ENCODE measurements around the gene FLNB.

The FLNB gene

GRCh38 chr3:58021962-58022361, 13.7 kb downstream of the FLNB start:
- H3K9me3 Mint-ChIP-seq = no peaks in the 10 kb centered on the region
- peaks cover 35% of the 10 kb centered on the region for H3K4me1 Mint-ChIP-seq
- CTCF ChIA-PET = interaction anchor here (1.5 to 1.7 kb wide), 2 partner anchors 9 to 14 kb away, joined by 3 to 5 read pairs; partner anchors contain the start of gene FLNB
- no peak overlapping the region for H3K27ac Mint-ChIP-seq
- H3K27me3 Mint-ChIP-seq = peaks cover 7% of the 10 kb centered on the region
- DNase-seq = no peak
- no peaks in the 10 kb centered on the region for H3K36me3 Mint-ChIP-seq
- H3K4me3 Mint-ChIP-seq = no peak overlapping the region

GRCh38 chr3:58022490-58022889, 14.3 kb downstream of the FLNB start:
- Mint-ChIP-seq H3K9me3 (no peaks in the 10 kb centered on the region), H3K27me3 (peaks cover 7% of the 10 kb centered on the region), H3K36me3 (no peaks in the 10 kb centered on the region), H3K4me1 (peaks cover 35% of the 10 kb centered on the region), H3K4me3 (no peak overlapping the region), H3K27ac (no peak overlapping the region)
- CTCF ChIA-PET = interaction anchor here (1.5 to 1.7 kb wide), 2 partner anchors 10 to 14 kb away, joined by 3 to 5 read pairs; partner anchors contain the start of gene FLNB
- no peak for DNase-seq

GRCh38 chr3:58023531-58023930, 15.3 kb downstream of the FLNB start:
- CTCF ChIA-PET = interaction anchor here (1.7 kb wide), 1 partner anchor 11 kb away, joined by 3 read pairs; no protein-coding TSS in a partner anchor
- H3K36me3 Mint-ChIP-seq = no peaks in the 10 kb centered on the region
- no peak overlapping the region for H3K4me3 Mint-ChIP-seq
- H3K9me3 Mint-ChIP-seq = no peaks in the 10 kb centered on the region
- H3K4me1 Mint-ChIP-seq = peaks cover 32% of the 10 kb centered on the region
- DNase-seq = no peak
- peaks cover 7% of the 10 kb centered on the region for H3K27me3 Mint-ChIP-seq
- no peak overlapping the region for H3K27ac Mint-ChIP-seq

- Mint-ChIP-seq H3K9me3 (no peaks in the 10 kb centered on the region), H3K4me3 (no peak overlapping the region), H3K36me3 (no peaks in the 10 kb centered on the region), H3K4me1 (peaks cover 18% of the 10 kb centered on the region), H3K27me3 (peaks cover 7% of the 10 kb centered on the region), H3K27ac (no peak overlapping the region)
- CTCF ChIA-PET = interaction anchor here (0.6 kb wide), 1 partner anchor 1831 kb away, joined by 3 read pairs; no protein-coding TSS in a partner anchor
- DNase-seq = no peak
Measured at GRCh38 chr3:58025406-58025805, 17.2 kb downstream of the FLNB start.

- CTCF ChIA-PET = interaction anchor here (0.6 kb wide), 1 partner anchor 1830 kb away, joined by 3 read pairs; no protein-coding TSS in a partner anchor
- no peak overlapping the region for H3K27ac Mint-ChIP-seq
- H3K36me3 Mint-ChIP-seq = no peaks in the 10 kb centered on the region
- H3K4me3 Mint-ChIP-seq = no peak overlapping the region
- DNase-seq = no peak
- no peaks in the 10 kb centered on the region for H3K9me3 Mint-ChIP-seq
- H3K27me3 Mint-ChIP-seq = peaks cover 7% of the 10 kb centered on the region
- peaks cover 14% of the 10 kb centered on the region for H3K4me1 Mint-ChIP-seq
Measured at GRCh38 chr3:58025837-58026569, 17.8 kb downstream of the FLNB start.

- no peak for DNase-seq
- CTCF ChIA-PET = no interaction called here
- no peak overlapping the region for H3K27ac Mint-ChIP-seq
- no peaks in the 10 kb centered on the region for H3K9me3 Mint-ChIP-seq
- no peak overlapping the region for H3K4me3 Mint-ChIP-seq
- peaks cover 7% of the 10 kb centered on the region for H3K27me3 Mint-ChIP-seq
- peaks cover 12% of the 10 kb centered on the region for H3K4me1 Mint-ChIP-seq
- no peaks in the 10 kb centered on the region for H3K36me3 Mint-ChIP-seq
Measured at GRCh38 chr3:58026598-58026997, 18.4 kb downstream of the FLNB start.

- H3K27me3 Mint-ChIP-seq = peaks cover 7% of the 10 kb centered on the region
- no peaks in the 10 kb centered on the region for H3K36me3 Mint-ChIP-seq
- no peak overlapping the region for H3K4me3 Mint-ChIP-seq
- peaks cover 2% of the 10 kb centered on the region for H3K4me1 Mint-ChIP-seq
- no peak for DNase-seq
- H3K9me3 Mint-ChIP-seq = no peaks in the 10 kb centered on the region
- CTCF ChIA-PET = no interaction called here
- H3K27ac Mint-ChIP-seq = no peak overlapping the region
Measured at GRCh38 chr3:58027704-58028317, 19.6 kb downstream of the FLNB start.

- peaks cover 6% of the 10 kb centered on the region for H3K4me1 Mint-ChIP-seq
- CTCF ChIA-PET = interaction anchor here (1.3 kb wide), 1 partner anchor 67 kb away, joined by 4 read pairs; no protein-coding TSS in a partner anchor
- no peak overlapping the region for H3K27ac Mint-ChIP-seq
- H3K9me3 Mint-ChIP-seq = no peaks in the 10 kb centered on the region
- no peaks in the 10 kb centered on the region for H3K36me3 Mint-ChIP-seq
- H3K27me3 Mint-ChIP-seq = peaks cover 7% of the 10 kb centered on the region
- H3K4me3 Mint-ChIP-seq = no peak overlapping the region
- DNase-seq = no peak
Measured at GRCh38 chr3:58028902-58029301, 20.7 kb downstream of the FLNB start.

- Mint-ChIP-seq H3K27me3 (peaks cover 5% of the 10 kb centered on the region), H3K27ac (no peak overlapping the region), H3K4me3 (no peak overlapping the region), H3K9me3 (no peaks in the 10 kb centered on the region), H3K4me1 (peaks cover 17% of the 10 kb centered on the region), H3K36me3 (no peaks in the 10 kb centered on the region)
- CTCF ChIA-PET = interaction anchor here (0.8 to 1.3 kb wide), 2 partner anchors 65 to 137 kb away, joined by 3 to 4 read pairs; no protein-coding TSS in a partner anchor
- no peak for DNase-seq
Measured at GRCh38 chr3:58029842-58030584, 21.8 kb downstream of the FLNB start.

GRCh38 chr3:58032186-58032585, 24.0 kb downstream of the FLNB start:
- no peaks in the 10 kb centered on the region for H3K27me3 Mint-ChIP-seq
- no peaks in the 10 kb centered on the region for H3K36me3 Mint-ChIP-seq
- no peaks in the 10 kb centered on the region for H3K9me3 Mint-ChIP-seq
- H3K4me3 Mint-ChIP-seq = no peak overlapping the region
- H3K4me1 Mint-ChIP-seq = peaks cover 36% of the 10 kb centered on the region
- no peak overlapping the region for H3K27ac Mint-ChIP-seq
- DNase-seq = no peak
- CTCF ChIA-PET = interaction anchor here (1.6 kb wide), 1 partner anchor 12 kb away, joined by 6 read pairs; no protein-coding TSS in a partner anchor

GRCh38 chr3:58034738-58035523, 26.7 kb downstream of the FLNB start:
- no peaks in the 10 kb centered on the region for H3K27me3 Mint-ChIP-seq
- peaks cover 42% of the 10 kb centered on the region for H3K4me1 Mint-ChIP-seq
- DNase-seq = peak; percentile 67
- CTCF ChIA-PET = no interaction called here
- H3K27ac Mint-ChIP-seq = peak overlapping the region; percentile 85
- no peaks in the 10 kb centered on the region for H3K9me3 Mint-ChIP-seq
- peaks cover 4% of the 10 kb centered on the region for H3K36me3 Mint-ChIP-seq
- H3K4me3 Mint-ChIP-seq = no peak overlapping the region

GRCh38 chr3:58035524-58036255, 27.5 kb downstream of the FLNB start:
- Mint-ChIP-seq H3K27ac (peak overlapping the region; percentile 85), H3K4me3 (no peak overlapping the region), H3K27me3 (no peaks in the 10 kb centered on the region), H3K36me3 (peaks cover 4% of the 10 kb centered on the region), H3K9me3 (no peaks in the 10 kb centered on the region), H3K4me1 (peaks cover 42% of the 10 kb centered on the region)
- no peak for DNase-seq
- CTCF ChIA-PET = no interaction called here

- no peak overlapping the region for H3K4me3 Mint-ChIP-seq
- peaks cover 49% of the 10 kb centered on the region for H3K4me1 Mint-ChIP-seq
- CTCF ChIA-PET = no interaction called here
Measured at GRCh38 chr3:58036293-58037032, 28.2 kb downstream of the FLNB start.

More at GRCh38 chr3:58036293-58037032, 28.2 kb downstream of the FLNB start:
- no peak for DNase-seq
- H3K9me3 Mint-ChIP-seq = no peaks in the 10 kb centered on the region
- no peak overlapping the region for H3K27ac Mint-ChIP-seq
- H3K36me3 Mint-ChIP-seq = peaks cover 4% of the 10 kb centered on the region
- no peaks in the 10 kb centered on the region for H3K27me3 Mint-ChIP-seq

All from activated naive CD4-positive, alpha-beta T cell treated with anti-CD3 and anti-CD28 coated beads, Interleukin-2, amount 10 ng/mL, durations not matched to agents 7 days and 5 days (primary cell).